Measurements from ENCODE around the gene ISL1. TPM values are rescaled to one million over a fixed set of nuclear protein-coding genes. Genes with fewer than 3 reads are reported as not detected.

Gene ISL1
- total RNA-seq, 1 experiment from 2014 or later = 0.36 TPM

GRCh38 chr5:51373880-51374523 lies 9.2 kb upstream of the ISL1 start:
- Histone ChIP-seq H3K27ac (ENCODE audit: low read length) (no peak overlapping the region), H3K4me1 (ENCODE audit: control insufficient read depth, insufficient read depth, low read length) (peaks cover 4% of the 10 kb centered on the region; the same call in 1 of the 2 replicates), H3K27me3 (ENCODE audit: control insufficient read depth, insufficient read depth, low read length) (peaks cover 20% of the 10 kb centered on the region), H3K36me3 (ENCODE audit: control insufficient read depth, insufficient read depth, low read length) (no peaks in the 10 kb centered on the region), H3K9me3 (ENCODE audit: control insufficient read depth, insufficient read depth, low read depth, low read length) (no peaks in the 10 kb centered on the region), H3K4me3 (ENCODE audit: low read depth in 2 of 2, low read length in 2 of 2) (no peak overlapping the region)
- in situ Hi-C loops (cut with HindIII; ENCODE audit: low pct_unique_long_range_greater_than_20kb, low sequenced_read_pairs) = no loop called here
- POLR2A ChIA-PET = interaction anchor here (0.6 kb wide), 1 partner anchor 29 kb away, joined by 10 read pairs; no protein-coding TSS in a partner anchor
- TF ChIP-seq TCF7L2 (IDR thresholded peaks at IDR 0.05; ENCODE audit: low read depth, low read length) (no peak), REST (IDR thresholded peaks at IDR 0.05; ENCODE audit: insufficient read depth in 1 of 2, low read depth in 2 of 2, low read length in 1 of 2) (no peak), POLR2AphosphoS5 (IDR thresholded peaks at IDR 0.05; ENCODE audit: low read depth, low read length) (no peak), SIN3A (IDR thresholded peaks at IDR 0.05; ENCODE audit: borderline replicate concordance, insufficient read depth, low read depth, low read length) (no peak), CTCF (IDR thresholded peaks at IDR 0.05) (no peak)
- intact Hi-C loops (cut with micrococcal nuclease; ENCODE audit: unreplicated experiment) = no loop called here
- ATAC-seq (no peak), DNase-seq (ENCODE audit: low read depth, low spot score) (no peak)
- CTCF ChIA-PET = no interaction called here
- no TSS peak for BruUV-seq (replicated peaks)

GRCh38 chr5:51375084-51375483 lies 8.2 kb upstream of the ISL1 start:
- ATAC-seq = no peak
- intact Hi-C loops (cut with micrococcal nuclease; ENCODE audit: unreplicated experiment) = no loop called here
- Histone ChIP-seq H3K4me3 (ENCODE audit: low read depth in 2 of 2, low read length in 2 of 2) (no peak overlapping the region), H3K4me1 (ENCODE audit: control insufficient read depth, insufficient read depth, low read length) (peaks cover 4% of the 10 kb centered on the region; the same call in 1 of the 2 replicates), H3K36me3 (ENCODE audit: control insufficient read depth, insufficient read depth, low read length) (no peaks in the 10 kb centered on the region), H3K9me3 (ENCODE audit: control insufficient read depth, insufficient read depth, low read depth, low read length) (no peaks in the 10 kb centered on the region), H3K27ac (ENCODE audit: low read length) (no peak overlapping the region), H3K27me3 (ENCODE audit: control insufficient read depth, insufficient read depth, low read length) (peaks cover 31% of the 10 kb centered on the region)
- ChIA-PET POLR2A (interaction anchor here (0.7 kb wide), 1 partner anchor 128 kb away, joined by 3 read pairs; no protein-coding TSS in a partner anchor), CTCF (no interaction called here)
- no TSS peak for BruUV-seq (replicated peaks)
- DNase-seq (ENCODE audit: low read depth, low spot score) = no peak
- TF ChIP-seq TCF7L2 (IDR thresholded peaks at IDR 0.05; ENCODE audit: low read depth, low read length) (no peak), SIN3A (IDR thresholded peaks at IDR 0.05; ENCODE audit: borderline replicate concordance, insufficient read depth, low read depth, low read length) (no peak), POLR2AphosphoS5 (IDR thresholded peaks at IDR 0.05; ENCODE audit: low read depth, low read length) (no peak), REST (IDR thresholded peaks at IDR 0.05; ENCODE audit: insufficient read depth in 1 of 2, low read depth in 2 of 2, low read length in 1 of 2) (no peak), CTCF (IDR thresholded peaks at IDR 0.05) (no peak)
- in situ Hi-C loops (cut with HindIII; ENCODE audit: low pct_unique_long_range_greater_than_20kb, low sequenced_read_pairs) = no loop called here
